HPDE6-E6E7 (cell line): ENCODE data around the gene SNAPC3.
"Not testable (repeated sequence)": the region's sequence is repeated elsewhere in the genome, so short reads cannot be mapped to it uniquely, and the experiment has no call there.

Experiments
- DNase-seq: peaks from one replicate; pipeline ENCODE4 v3.0.0; 2011; ENCODE audit warnings: missing footprints; ENCODE audit errors: extremely low spot score

Gene SNAPC3

DNA sequence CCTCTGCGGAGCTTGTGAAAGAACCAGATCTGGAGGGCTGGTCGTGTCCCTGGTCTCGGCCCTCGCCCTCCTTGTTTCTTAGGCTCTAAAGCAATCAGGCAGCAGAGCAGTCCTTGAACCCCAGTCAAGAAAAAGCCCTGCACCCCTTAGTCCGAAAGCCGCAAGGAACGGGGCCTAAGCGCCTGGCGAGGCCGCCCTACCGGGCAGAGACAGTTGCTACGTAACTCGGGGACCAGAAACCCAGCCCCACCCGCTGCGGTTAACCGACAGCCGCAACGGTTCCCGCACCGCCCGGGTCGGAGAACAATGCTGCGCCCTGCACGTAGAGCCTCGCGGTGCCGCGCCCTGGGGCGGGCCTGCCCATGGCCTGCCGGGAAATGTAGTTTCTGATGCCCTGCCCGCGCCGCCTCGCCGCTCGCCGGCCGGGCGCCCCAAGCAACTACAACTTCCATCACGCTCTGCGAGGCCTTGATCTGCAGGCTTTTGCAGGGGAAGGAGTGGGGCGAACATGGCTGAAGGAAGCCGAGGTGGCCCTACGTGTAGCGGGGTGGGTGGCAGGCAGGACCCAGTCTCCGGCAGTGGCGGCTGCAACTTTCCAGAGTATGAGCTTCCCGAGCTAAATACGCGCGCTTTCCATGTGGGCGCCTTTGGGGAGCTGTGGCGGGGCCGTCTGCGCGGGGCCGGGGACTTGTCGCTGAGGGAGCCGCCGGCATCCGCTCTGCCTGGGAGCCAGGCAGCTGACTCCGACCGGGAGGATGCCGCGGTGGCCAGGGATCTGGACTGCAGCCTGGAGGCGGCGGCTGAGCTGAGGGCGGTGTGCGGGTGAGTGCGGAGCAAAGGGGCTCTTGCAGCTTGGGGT is at the start of gene SNAPC3:
Gene SNAPC3 (plus strand): TSS at position 505 of the 859 bp plus-strand sequence. CDS start 4 bp downstream, at position 509.
- peak; percentile 92 for DNase-seq

DNA sequence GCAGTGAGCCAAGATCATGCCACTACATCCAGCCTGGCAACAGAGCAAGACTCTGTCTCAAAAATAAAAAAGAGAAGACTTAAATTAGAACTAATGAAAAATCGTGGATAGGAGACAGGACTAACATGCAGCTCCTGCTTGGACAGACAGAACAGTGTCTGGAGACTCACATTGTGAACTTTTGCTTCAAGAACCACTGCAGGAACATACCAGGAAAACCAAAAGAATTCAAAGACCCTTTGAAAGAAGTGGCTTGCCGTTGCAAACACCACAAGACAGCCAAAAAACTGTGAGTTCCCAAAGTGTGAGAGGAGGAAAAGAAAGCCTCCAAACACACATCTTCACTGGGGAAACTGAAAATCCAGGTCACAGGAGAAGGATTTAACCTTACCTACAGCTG is 48.8 kb upstream of the SNAPC3 start:
- DNase-seq = no peak

DNA sequence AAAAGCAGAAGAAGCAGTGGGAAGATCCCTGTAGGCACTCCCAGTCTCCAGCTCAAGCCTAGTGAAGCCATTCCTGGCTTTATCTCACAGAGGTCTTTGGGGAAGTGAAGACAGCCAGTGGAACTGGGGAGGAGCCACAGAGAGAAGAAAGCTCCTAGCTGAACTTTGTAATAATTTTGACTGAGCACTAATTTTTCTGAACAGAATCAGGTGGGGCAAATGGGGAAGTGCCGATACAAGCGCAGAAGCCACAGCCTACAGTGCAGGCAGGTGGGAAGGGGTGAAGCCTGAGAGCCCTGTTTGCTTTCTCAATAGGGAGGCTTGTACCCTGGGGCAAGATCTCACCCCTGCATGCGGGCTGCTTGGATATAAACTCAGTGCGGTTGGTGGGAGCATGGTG is 48.4 kb upstream of the SNAPC3 start:
- no peak for DNase-seq

DNA sequence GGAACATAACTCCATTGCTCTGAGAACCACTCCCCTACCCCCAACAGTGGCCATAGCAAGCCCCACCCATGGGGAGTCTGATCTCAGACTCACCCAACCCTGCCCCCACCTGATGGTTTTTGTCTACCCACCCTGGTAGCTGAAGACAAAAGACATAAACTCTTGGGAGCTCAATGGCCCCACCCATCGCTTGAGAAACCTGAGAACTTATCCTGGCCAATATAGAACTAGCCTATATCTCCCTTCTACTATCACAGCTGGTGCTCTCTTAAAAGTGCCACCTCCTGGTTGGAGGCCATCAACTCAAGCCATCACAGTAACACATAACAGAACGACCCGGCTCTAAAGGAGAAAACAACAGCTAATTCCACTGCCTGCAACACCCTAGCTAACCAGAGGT is 47.9 kb upstream of the SNAPC3 start:
- DNase-seq = no peak

DNA sequence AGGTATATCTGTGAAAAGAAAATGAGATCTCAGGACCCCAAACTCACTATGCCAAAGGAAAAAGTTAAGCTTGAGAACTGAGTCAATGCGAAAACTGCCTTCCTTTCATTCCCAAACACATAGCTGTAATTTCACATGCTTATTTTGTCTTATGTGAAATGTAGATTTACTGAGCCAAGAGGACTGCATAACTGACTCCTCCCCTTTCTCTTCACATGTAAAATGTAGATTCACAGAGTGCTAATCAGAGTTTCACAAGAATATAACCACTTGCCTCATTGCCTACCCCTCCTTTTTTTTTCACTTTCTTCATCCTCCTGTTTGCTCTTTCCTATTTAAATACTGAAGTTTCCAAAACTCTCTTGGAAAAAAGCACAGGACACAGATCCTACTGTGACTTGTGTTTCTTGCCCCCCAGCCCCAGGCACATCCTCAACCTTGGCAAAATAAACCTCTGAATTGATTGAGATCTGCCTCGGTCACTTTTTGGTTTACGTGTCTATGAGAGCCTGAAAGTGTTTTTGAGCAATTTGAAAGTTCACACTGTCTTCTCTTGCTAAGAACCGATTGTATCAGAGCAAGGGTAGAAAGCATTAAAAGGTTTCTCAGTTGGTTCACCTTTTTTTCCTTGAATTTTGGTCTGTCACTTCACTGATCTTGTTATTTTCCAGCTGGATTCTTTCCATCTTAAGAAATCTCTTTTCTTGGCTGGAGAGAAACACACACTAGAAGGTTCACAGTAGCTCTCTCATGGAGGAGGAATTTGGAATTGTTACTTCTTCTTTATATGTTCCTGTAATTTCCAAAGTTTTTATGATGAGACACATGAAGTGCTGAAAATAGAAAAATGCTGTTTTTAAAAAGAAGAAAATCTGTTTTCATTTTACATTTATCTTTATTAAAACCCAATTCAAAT is 44.8 kb upstream of the SNAPC3 start:
- DNase-seq = no peak

DNA sequence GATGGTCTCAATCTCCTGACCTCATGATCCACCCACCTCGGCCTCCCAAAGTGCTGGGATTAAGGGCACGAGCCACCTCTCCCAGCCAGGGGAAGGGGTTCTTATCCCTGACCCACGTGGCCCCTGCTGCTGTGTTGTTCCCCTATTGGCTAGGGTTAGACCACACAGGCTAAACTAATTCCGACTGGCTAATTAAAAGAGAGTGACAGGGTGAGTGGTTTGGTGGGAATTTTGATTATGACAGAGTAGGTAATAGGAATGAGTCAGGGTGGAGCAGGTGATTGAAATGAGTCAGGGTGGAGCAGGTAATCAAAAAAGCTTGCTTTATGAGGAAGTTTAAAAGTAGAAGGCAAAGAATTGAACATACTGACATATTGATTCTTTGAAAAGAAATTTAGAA is 43.4 kb upstream of the SNAPC3 start:
- DNase-seq = not testable (repeated sequence)

DNA sequence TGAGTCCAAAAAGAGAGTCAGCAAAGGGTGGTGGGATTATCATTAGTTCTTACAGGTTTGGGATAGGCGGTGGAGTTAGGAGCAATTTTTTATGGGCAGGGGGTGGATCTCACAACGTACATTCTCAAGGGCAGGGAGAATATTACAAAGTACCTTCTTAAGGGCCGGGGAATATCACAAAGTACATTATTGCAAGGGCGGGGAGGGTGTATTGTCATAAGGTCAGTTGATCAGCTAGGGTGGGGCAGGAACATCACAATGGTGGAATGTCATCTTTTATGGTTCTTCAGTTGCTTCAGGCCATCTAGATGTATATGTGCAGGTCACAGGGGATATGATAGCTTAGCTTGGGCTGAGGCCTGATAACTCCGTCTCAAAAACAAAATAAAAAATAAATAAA is 42.8 kb upstream of the SNAPC3 start:
- DNase-seq = not testable (repeated sequence)

DNA sequence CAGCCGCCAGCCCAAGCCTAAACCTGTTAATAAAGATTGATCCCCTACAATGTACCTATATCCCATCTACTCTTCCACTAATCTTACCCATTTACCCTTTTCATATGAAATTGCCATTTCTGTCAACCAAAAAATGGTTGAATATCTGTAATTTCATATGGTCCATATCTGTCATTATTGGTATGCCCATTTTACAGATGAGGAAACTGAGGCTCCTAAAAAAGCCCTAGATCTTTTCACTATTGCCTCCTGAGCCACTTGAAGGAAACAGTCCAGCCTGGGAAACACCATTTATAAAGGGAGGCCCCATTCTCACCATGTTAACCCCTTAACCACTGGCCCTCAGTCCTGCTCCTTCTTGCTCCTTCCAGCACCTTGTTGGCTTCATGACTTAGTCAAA is 41.2 kb upstream of the SNAPC3 start:
- no peak for DNase-seq

DNA sequence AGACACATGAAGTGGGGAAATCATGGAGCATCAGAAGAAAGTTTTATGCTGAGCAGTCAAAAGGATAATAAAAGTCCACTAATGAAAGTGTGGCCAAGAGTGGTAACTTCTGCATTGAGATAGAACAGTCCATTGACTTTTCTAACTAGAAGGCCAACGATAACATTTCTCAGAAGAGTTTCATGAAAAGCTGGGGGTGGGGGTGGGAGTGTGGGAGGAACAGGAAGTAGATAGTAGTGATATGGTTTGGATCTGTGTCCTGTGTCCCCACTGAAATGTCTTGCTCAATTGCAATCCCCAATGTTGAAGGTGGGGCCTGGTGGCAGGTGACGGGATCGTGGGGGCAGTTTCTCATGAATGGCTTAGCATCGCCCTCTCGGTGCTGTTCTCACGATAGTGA is 36.2 kb upstream of the SNAPC3 start:
- DNase-seq = no peak

DNA sequence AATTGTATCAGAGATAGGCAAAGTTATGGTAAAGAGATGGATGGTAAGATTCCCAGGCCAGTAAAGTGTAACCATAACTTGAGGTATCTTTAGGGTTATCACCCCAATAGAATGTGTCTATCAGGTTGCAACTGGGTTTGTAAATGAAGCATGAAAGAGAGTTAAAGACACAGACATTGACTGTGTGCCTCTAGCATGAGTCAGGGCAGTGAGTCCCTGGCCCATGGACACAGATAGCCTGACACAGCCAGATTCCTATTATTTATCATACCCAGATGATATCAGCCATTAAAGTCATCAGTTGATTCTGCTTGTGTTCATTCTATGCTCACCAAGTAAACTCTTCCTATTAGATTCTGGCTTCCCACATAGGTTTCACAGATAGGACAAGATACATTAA is 33.5 kb upstream of the SNAPC3 start:
- DNase-seq = no peak

DNA sequence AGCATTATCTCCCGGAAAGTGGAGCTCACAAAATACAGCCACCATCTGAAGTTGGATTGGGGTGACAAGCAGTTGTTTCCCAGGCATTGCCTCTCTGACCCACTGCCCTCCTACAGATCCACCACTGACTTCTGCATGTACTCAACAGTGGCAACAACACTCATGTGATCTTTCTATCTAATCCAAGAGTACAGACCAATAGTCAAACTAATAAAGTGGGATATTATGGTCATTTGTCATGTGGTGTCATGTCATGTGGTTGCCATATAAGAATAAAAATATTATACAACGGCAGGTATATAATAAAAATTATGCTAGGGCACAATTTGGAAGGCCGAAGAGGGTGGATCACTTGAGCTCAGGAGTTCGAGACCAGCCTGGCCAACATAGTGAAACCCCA is 33.0 kb upstream of the SNAPC3 start:
- no peak for DNase-seq

DNA sequence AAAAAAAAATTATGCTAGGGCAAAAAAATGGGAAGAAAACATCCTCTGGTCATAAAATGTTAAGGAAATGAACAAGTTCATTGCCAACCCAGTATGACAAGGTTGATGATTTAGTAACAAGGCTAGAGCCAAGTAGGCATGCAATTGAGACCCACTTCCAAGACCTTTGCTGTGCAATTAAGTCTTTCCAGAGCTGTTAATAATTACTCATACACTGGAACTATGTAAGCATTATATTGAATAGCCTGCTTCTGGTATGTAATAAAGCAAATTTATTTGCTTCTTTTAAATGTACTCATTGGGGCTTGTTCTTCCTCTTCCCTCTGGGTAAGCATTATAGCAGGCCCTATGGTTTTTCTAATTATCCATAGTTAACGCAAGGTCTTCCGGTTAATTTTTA is 32.5 kb upstream of the SNAPC3 start:
- no peak for DNase-seq

DNA sequence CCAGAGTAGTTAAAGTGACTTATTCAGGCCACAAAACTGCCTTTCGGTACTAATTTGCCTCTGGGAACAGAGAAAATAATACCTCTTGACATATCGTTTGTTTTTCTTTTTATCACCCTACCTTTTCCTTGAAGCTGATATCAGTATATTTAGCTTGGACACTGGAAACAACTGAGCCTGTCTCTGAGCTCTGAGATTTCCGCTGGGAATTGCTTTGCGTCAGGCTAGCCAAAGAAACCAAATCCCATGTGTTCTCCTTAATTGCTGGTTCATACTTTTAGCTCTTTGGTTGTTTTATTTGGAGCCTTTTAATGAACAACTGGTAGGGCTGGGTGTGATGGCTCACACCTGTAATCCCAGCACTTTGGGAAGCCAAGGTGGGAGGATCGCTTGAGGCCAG is 30.3 kb upstream of the SNAPC3 start:
- no peak for DNase-seq

DNA sequence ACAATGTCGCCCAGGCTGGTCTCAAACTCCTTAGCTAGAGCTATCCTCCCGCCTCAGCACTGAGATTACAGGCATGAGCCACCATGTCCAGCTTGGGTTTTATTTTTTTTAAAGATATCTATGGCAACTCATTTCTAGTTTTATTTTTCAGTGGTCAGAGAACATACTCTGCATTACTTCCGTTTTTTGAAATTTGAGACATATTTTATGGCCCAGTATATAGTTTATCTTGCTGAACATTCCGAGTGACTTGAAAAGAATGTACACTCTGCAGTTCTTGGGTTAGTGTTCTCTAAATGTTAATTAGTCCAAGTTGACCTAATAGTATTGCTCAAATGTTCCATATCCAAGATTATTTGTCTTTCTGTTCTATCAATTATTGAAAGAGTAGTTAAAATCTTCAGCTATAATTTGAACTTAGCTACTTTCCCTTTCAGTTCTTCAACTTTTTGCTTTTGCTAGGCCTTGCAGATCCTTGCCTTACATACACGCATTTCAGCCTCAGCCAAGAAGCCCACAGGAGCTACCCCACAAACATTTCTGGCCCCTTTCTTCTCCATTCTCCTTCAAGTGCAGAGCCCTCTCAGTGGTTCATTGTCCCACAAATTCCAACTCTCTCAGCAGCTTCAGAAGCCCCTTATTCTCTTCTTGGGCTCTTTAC is 22.3 kb upstream of the SNAPC3 start:
- no peak for DNase-seq

DNA sequence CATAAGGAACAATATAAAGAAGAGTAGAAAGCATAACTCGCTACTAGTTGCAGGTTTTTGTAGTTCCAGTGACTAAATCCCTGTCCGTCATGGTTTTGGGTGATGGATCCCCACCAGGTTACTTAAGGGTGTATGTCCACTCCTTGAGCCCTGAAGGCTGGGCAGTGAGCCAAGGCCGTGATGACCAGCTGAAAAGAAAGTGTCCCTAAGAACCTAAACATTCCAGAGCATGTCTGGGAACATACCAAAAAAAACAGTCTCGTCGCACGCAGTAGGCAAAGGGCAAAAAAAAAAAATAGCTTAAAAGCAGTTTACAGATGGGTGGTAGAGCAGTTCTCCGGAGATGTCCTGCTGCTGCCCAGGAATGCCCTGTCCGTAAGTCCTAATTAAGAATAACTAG is 21.4 kb upstream of the SNAPC3 start:
- no peak for DNase-seq

DNA sequence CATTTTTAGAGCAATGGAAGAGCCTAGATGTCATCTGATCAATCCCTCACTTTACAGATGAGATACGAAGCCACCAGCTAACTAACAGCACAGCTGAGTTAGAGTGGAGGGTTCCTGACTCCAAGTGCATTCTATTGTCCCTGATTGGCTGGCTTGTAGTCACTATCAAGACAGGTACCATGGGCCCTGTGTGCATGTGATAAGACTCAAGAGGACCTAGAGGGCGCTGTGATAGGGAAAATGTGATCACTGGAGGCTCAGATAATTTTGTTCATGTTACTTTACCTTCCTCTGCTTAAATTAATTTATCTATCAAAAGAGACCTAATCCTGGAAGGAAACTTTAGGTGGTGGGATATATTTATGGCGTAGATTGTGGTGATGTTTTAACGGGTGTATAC is 19.5 kb upstream of the SNAPC3 start:
- DNase-seq = no peak

DNA sequence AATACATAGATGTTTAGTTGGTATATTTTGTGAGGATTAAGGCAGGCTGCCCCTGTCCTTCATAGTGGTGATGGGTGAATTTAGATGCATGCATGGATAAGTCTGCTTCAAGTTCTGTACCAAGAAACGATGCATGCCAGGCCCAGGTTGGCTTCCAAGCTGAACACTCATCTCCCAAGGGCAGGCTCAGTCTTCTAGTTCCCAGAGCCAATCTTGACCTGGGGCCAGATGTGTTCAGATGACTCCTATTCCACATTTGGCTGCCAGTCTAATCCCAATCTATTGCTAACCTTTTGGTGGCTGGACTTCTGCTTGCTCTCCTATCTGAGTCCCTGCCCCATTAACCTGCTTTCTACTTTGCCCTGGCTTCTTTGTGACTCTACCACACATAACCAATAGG is 18.5 kb upstream of the SNAPC3 start:
- DNase-seq = no peak

DNA sequence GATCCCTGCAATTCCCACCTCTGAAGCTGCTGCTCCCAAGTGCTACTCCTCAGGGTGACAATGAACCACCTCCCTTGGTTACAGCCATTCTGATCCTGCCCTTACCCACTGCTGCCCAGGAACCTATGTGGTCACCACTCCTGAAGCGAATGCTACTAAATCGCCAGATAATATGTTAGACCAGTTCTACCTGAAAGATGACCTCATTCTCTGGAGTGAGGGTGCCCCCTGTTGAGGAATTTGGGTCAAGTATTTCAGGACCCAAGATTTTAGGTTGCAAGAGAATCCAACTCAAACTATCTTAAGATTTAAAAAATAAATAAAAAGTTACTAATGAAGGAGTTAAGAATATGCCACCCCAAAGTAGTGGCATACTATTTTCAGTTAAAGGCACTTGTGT is 5.8 kb upstream of the SNAPC3 start:
- DNase-seq = no peak

DNA sequence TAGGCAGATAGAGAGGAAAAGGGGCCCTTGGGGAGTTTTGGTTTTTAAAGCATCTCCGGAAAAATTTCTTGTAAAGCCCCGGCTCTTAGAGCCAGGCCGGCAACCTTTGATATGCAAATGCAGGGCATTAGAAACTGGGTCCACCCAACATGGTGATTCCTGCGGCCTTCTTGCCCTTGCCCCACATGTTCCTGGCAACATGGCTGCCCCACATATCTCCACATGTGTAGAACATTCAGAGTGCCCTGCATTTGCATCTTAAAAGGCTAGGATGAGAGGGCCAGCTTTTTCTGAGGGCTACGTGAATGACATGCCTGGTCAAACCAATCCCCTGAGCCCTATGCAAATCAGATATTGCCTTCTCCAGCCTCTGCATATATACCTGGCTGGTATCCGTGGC is 5.0 kb upstream of the SNAPC3 start:
- no peak for DNase-seq

DNA sequence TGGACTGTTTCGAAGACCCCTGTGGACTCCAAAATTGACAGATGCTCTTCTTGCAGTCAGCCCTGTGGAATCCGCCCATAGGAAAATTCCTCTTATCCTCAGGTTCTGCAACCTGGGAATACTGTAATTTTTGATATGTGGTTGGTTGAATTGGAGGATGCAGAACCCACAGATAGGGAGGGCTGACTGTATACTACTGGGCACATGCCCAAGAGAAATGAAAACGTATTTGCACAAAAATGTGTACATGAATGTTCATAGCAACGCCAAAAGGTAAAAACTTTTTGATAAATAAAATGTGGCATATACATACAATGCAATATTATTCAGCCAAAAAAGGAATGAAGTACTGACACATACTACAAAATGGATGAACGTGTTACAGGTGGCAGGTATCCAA is 1.9 kb upstream of the SNAPC3 start:
- no peak for DNase-seq

DNA sequence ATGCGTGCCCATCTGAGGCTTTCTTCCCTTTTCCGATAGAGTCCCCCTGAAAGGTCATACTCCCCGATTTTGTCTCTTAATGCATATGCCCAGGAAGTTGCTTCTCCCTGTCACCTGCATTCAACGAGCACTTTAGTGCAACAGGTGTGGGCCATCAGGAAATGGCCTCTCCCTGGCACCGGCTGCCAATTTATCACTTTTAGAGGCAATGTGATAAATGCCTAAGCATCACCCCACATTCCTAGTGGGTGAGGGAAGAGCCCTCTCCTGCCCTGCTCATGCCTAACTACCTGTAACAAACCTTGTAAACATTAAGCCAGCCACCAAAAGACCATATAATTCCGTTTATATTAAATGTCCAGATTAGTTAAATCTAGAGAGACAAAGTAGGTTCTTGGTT is 1.1 kb upstream of the SNAPC3 start:
- no peak for DNase-seq

DNA sequence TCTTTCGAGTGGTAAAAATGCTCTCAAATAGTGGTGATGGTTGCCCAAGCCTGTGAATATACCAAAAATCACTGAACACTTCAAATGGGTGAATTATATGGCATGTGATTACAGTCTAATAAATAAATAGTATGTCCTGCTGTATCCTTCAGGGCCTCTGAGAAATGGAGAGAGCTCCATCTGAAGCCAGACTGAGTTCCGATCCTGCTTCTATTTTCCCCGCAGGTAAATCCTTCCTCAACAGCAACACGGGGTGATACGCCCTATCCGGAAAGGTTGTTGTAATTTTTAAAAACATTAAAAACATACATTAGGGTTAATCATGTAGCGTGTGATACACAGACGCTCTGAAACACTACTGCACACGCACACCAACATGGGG is 695 bp upstream of the SNAPC3 start:
- no peak for DNase-seq
